Astrocyte (in vitro differentiated cells and primary cell): ENCODE measurements around the gene ABLIM2.
"Not testable (repeated sequence)": the region's sequence is repeated elsewhere in the genome, so short reads cannot be mapped to it uniquely, and the experiment has no call there.

Experiments used
- EZH2 ChIP-seq: IDR thresholded peaks from 2 replicates; pipeline ENCODE4 v1.6.1; 2012; ENCODE audit warnings: mild to moderate bottlenecking, low read length, inconsistent platforms; ENCODE audit not compliant: insufficient read depth
- TF ChIP-seq, protein P1 (sequence below): IDR thresholded peaks from 2 replicates; pipeline ENCODE4 v1.5.1; 2011; ENCODE audit warnings: low read depth, mild to moderate bottlenecking, inconsistent platforms, low read length, moderate library complexity; ENCODE audit not compliant: insufficient read depth

DNA sequence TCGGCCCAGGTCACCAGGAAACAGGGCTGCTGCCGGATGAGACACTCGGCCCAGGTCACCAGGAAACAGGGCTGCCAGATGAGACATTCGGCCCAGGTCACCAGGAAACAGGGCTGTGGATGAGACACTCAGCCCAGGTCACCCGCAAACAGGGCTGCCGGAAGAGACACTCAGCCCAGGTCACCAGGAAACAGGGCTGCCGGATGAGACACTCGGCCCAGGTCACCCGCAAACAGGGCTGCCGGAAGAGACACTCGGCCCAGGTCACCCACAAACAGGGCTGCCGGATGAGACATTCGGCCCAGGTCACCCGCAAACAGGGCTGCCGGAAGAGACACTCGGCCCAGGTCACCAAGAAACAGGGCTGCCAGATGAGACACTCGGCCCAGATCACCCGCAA lies 240.4 kb downstream of the ABLIM2 start:
- TF ChIP-seq, protein P1, sequence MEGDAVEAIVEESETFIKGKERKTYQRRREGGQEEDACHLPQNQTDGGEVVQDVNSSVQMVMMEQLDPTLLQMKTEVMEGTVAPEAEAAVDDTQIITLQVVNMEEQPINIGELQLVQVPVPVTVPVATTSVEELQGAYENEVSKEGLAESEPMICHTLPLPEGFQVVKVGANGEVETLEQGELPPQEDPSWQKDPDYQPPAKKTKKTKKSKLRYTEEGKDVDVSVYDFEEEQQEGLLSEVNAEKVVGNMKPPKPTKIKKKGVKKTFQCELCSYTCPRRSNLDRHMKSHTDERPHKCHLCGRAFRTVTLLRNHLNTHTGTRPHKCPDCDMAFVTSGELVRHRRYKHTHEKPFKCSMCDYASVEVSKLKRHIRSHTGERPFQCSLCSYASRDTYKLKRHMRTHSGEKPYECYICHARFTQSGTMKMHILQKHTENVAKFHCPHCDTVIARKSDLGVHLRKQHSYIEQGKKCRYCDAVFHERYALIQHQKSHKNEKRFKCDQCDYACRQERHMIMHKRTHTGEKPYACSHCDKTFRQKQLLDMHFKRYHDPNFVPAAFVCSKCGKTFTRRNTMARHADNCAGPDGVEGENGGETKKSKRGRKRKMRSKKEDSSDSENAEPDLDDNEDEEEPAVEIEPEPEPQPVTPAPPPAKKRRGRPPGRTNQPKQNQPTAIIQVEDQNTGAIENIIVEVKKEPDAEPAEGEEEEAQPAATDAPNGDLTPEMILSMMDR = not testable (repeated sequence)
- TF ChIP-seq EZH2 = not testable (repeated sequence)
